Erythroblast (primary cell): Measurements from ENCODE around the gene PPFIBP2.

Experiments used
- GATA1 ChIP-seq: IDR thresholded peaks from 2 replicates; pipeline ENCODE4 v1.6.1; 2011; ENCODE audit warnings: low read depth, mild to moderate bottlenecking, control low read depth, low read length, moderate library complexity
- POLR2A ChIP-seq: IDR thresholded peaks from 2 replicates; pipeline ENCODE4 v1.6.1; 2011; ENCODE audit warnings: mild to moderate bottlenecking, low read length

GRCh38 chr11:7486781-7487140 is 27.0 kb upstream of the PPFIBP2 start:
- TF ChIP-seq POLR2A, result no peak
- no peak for TF ChIP-seq GATA1
